ENCODE measurements around the gene UNC5CL. TPM values are rescaled to one million over a fixed set of nuclear protein-coding genes. Genes with fewer than 3 reads are reported as not detected.
A peak's percentile ranks its signal among the peaks of the same experiment; 100 is the strongest.

The UNC5CL gene
- total RNA-seq, 1 experiment from 2014 or later = 5.5 TPM

- intact Hi-C loops (cut with micrococcal nuclease; ENCODE audit: unreplicated experiment) = no loop called here
- POLR2A ChIA-PET = no interaction called here
- Histone ChIP-seq H3K9me3 (no peaks in the 10 kb centered on the region), H3K36me3 (ENCODE audit: control insufficient read depth, insufficient read depth, low read length) (no peaks in the 10 kb centered on the region), H3K4me1 (peaks cover 19% of the 10 kb centered on the region), H3K4me3 (ENCODE audit: low read depth, low read length) (no peak overlapping the region), H3K27me3 (replicated peaks; ENCODE audit: control insufficient read depth, insufficient read depth, low read length) (no peaks in the 10 kb centered on the region)
- no peak for TF ChIP-seq CTCF (IDR thresholded peaks at IDR 0.05; ENCODE audit: insufficient read depth in 1 of 2, low read depth in 1 of 2, low read length in 1 of 2, severe bottlenecking in 1 of 2, unreplicated experiment in 1 of 2)
- no peaks in the 10 kb centered on the region for H3K9me3 Mint-ChIP-seq (ENCODE audit: unreplicated experiment)
- H3K36me3 Mint-ChIP-seq (ENCODE audit: insufficient read depth, unreplicated experiment) = no peaks in the 10 kb centered on the region
- H3K4me1 Mint-ChIP-seq (ENCODE audit: low read depth, unreplicated experiment) = peaks cover 7% of the 10 kb centered on the region
- CTCF ChIA-PET = interaction anchor here (1.2 to 1.4 kb wide), 2 partner anchors 16 to 18 kb away, joined by 3 to 7 read pairs; partner anchors contain the start of gene UNC5CL
- no peaks in the 10 kb centered on the region for H3K27me3 Mint-ChIP-seq (ENCODE audit: insufficient read depth, unreplicated experiment)
- H3K4me3 Mint-ChIP-seq (ENCODE audit: unreplicated experiment) = no peak overlapping the region
- H3K27ac Mint-ChIP-seq (ENCODE audit: unreplicated experiment) = peak overlapping the region; percentile 45
- no TSS peak for BruUV-seq (replicated peaks)
- no peak for DNase-seq
These were observed 15.9 kb downstream of the UNC5CL start for GRCh38 chr6:41023114-41023513.

GRCh38 chr6:41022294-41022693 is 16.7 kb downstream of the UNC5CL start:
- H3K4me3 Mint-ChIP-seq (ENCODE audit: unreplicated experiment) = no peak overlapping the region
- Histone ChIP-seq H3K36me3 (ENCODE audit: control insufficient read depth, insufficient read depth, low read length) (no peaks in the 10 kb centered on the region), H3K4me3 (ENCODE audit: low read depth, low read length) (no peak overlapping the region), H3K4me1 (peaks cover 19% of the 10 kb centered on the region), H3K27me3 (replicated peaks; ENCODE audit: control insufficient read depth, insufficient read depth, low read length) (no peaks in the 10 kb centered on the region), H3K9me3 (no peaks in the 10 kb centered on the region)
- no TSS peak for BruUV-seq (replicated peaks)
- no peaks in the 10 kb centered on the region for H3K36me3 Mint-ChIP-seq (ENCODE audit: insufficient read depth, unreplicated experiment)
- DNase-seq = no peak
- CTCF ChIA-PET = interaction anchor here (1.4 kb wide), 1 partner anchor 18 kb away, joined by 7 read pairs; no protein-coding TSS in a partner anchor
- intact Hi-C loops (cut with micrococcal nuclease; ENCODE audit: unreplicated experiment) = loop anchor here (1.0 kb wide), 1 partner anchor 127 kb away; no protein-coding TSS in a partner anchor
- H3K27me3 Mint-ChIP-seq (ENCODE audit: insufficient read depth, unreplicated experiment) = no peaks in the 10 kb centered on the region
- H3K9me3 Mint-ChIP-seq (ENCODE audit: unreplicated experiment) = no peaks in the 10 kb centered on the region
- POLR2A ChIA-PET = no interaction called here
- H3K4me1 Mint-ChIP-seq (ENCODE audit: low read depth, unreplicated experiment) = peaks cover 7% of the 10 kb centered on the region
- TF ChIP-seq CTCF (IDR thresholded peaks at IDR 0.05; ENCODE audit: insufficient read depth in 1 of 2, low read depth in 1 of 2, low read length in 1 of 2, severe bottlenecking in 1 of 2, unreplicated experiment in 1 of 2) = no peak
- no peak overlapping the region for H3K27ac Mint-ChIP-seq (ENCODE audit: unreplicated experiment)

- H3K36me3 ChIP-seq (ENCODE audit: control insufficient read depth, insufficient read depth, low read length) = no peaks in the 10 kb centered on the region
- Mint-ChIP-seq H3K4me3 (ENCODE audit: unreplicated experiment) (no peak overlapping the region), H3K36me3 (ENCODE audit: insufficient read depth, unreplicated experiment) (no peaks in the 10 kb centered on the region), H3K4me1 (ENCODE audit: low read depth, unreplicated experiment) (peaks cover 7% of the 10 kb centered on the region), H3K27me3 (ENCODE audit: insufficient read depth, unreplicated experiment) (no peaks in the 10 kb centered on the region), H3K9me3 (ENCODE audit: unreplicated experiment) (no peaks in the 10 kb centered on the region), H3K27ac (ENCODE audit: unreplicated experiment) (no peak overlapping the region)
- intact Hi-C loops (cut with micrococcal nuclease; ENCODE audit: unreplicated experiment) = loop anchor here (1.0 kb wide), 1 partner anchor 127 kb away; no protein-coding TSS in a partner anchor
- TF ChIP-seq CTCF (IDR thresholded peaks at IDR 0.05; ENCODE audit: insufficient read depth in 1 of 2, low read depth in 1 of 2, low read length in 1 of 2, severe bottlenecking in 1 of 2, unreplicated experiment in 1 of 2) = peak in 1 of 2 experiments; percentile 40
- H3K27me3 ChIP-seq (replicated peaks; ENCODE audit: control insufficient read depth, insufficient read depth, low read length) = no peaks in the 10 kb centered on the region
- peaks cover 19% of the 10 kb centered on the region for H3K4me1 ChIP-seq
- no peaks in the 10 kb centered on the region for H3K9me3 ChIP-seq
- no peak overlapping the region for H3K4me3 ChIP-seq (ENCODE audit: low read depth, low read length)
- ChIA-PET POLR2A (no interaction called here), CTCF (interaction anchor here (1.4 kb wide), 1 partner anchor 19 kb away, joined by 7 read pairs; no protein-coding TSS in a partner anchor)
- DNase-seq = peak; percentile 50 to 63
- no TSS peak for BruUV-seq (replicated peaks)
These were observed 17.2 kb downstream of the UNC5CL start for GRCh38 chr6:41021832-41022231.
